ENCODE data around the gene HNRNPLL. TPM values are rescaled to one million over a fixed set of nuclear protein-coding genes. Genes with fewer than 3 reads are reported as not detected.

The HNRNPLL gene
- total RNA-seq, 1 donor from 2014 or later = 122 TPM

DNA sequence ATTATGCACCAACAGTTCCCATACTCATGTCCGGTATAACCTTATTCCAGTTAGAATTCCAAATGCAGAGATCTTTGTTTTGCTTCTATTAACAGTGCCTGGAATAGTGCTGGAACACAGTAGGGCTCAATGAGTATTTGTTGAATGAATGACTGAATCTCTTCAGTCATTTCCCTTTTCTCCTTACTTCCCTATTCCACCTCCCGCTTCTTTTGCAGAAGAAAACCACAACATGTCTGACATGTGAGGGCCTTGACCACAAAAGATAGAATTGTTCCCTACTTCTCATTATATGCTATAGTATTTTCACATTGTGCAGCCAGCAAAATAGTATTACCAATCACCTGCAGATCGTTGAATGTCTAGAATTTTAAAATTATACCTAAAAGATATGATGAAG, 19.5 kb upstream of the HNRNPLL start:
- TF ChIP-seq, protein P1, sequence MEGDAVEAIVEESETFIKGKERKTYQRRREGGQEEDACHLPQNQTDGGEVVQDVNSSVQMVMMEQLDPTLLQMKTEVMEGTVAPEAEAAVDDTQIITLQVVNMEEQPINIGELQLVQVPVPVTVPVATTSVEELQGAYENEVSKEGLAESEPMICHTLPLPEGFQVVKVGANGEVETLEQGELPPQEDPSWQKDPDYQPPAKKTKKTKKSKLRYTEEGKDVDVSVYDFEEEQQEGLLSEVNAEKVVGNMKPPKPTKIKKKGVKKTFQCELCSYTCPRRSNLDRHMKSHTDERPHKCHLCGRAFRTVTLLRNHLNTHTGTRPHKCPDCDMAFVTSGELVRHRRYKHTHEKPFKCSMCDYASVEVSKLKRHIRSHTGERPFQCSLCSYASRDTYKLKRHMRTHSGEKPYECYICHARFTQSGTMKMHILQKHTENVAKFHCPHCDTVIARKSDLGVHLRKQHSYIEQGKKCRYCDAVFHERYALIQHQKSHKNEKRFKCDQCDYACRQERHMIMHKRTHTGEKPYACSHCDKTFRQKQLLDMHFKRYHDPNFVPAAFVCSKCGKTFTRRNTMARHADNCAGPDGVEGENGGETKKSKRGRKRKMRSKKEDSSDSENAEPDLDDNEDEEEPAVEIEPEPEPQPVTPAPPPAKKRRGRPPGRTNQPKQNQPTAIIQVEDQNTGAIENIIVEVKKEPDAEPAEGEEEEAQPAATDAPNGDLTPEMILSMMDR (IDR thresholded peaks at IDR 0.05; ENCODE audit: unreplicated experiment) = no peak
- Mint-ChIP-seq H3K9me3 (ENCODE audit: low read depth) (peaks cover 9% of the 10 kb centered on the region), H3K27ac (no peak overlapping the region)

DNA sequence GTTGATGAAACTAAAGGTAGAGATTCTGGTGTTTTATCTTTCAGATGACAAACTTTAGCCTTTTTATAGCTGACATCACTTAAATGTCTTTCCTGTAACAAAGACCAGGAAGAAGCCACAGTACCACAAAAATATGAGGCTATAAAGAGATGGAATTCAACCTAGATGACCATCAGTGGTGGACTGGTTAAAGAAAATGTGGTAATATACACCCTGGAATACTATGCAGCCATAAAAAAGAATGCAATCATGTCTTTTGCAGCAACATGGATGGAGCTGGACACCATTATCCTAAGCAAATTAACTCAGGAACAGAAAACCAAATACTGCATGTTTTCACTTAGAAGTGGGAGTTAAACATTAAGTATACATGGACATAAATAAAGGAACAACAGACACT, 18.3 kb upstream of the HNRNPLL start:
- H3K9me3 Mint-ChIP-seq (ENCODE audit: low read depth) = peaks cover 9% of the 10 kb centered on the region
- peaks cover 42% of the 10 kb centered on the region for H3K4me1 Mint-ChIP-seq (ENCODE audit: low read depth)
- peak overlapping the region; percentile 93 for H3K27ac Mint-ChIP-seq
- no peaks in the 10 kb centered on the region for H3K27me3 Mint-ChIP-seq
- H3K36me3 Mint-ChIP-seq (ENCODE audit: insufficient read depth) = peaks cover 3% of the 10 kb centered on the region
- no peak overlapping the region for H3K4me3 Mint-ChIP-seq (ENCODE audit: low read depth)
- DNase-seq (ENCODE audit: low spot score, unreplicated experiment) = no peak
- TF ChIP-seq, protein P1 (IDR thresholded peaks at IDR 0.05; ENCODE audit: unreplicated experiment) = no peak

More for the DNA sequence above, 19.5 kb upstream of the HNRNPLL start:
- no peak for DNase-seq (ENCODE audit: low spot score, unreplicated experiment)
- no peaks in the 10 kb centered on the region for H3K27me3 Mint-ChIP-seq
- peaks cover 54% of the 10 kb centered on the region for H3K4me1 Mint-ChIP-seq (ENCODE audit: low read depth)
- peaks cover 3% of the 10 kb centered on the region for H3K36me3 Mint-ChIP-seq (ENCODE audit: insufficient read depth)
- no peak overlapping the region for H3K4me3 Mint-ChIP-seq (ENCODE audit: low read depth)

DNA sequence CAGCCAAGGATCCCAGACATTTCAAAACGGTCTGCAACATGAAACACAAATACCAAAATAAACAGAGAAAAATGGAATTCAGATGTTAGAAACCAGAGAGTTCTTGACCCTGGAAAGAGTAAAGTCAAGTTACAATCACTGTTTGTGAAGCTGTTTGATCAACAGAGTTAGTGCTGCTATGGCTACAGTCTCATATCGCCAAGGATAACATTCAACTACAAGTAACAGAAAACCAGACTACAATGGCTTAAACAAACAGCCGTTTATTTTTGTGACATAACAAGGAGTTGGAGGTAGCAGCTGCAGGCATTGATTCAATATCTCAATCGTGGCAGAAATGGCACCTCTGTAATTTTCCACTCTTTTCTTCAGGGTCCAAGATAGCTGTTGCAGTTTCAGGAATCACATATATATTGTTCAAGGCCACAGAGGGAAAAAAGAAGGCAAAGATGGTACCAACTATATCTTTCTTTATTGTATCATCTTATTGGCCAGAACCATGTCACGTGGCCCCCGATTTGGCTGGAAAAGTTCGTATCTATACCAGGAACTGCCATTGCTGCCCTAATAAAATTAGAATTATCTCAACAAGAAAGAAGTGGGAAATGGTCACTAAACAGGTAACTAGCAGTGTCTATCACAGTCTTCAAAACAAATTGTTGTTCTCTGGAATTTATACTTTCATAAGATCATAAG, 17.7 kb upstream of the HNRNPLL start:
- TF ChIP-seq, protein P1 (IDR thresholded peaks at IDR 0.05; ENCODE audit: unreplicated experiment) = no peak
- peak overlapping the region; percentile 54 for H3K4me3 Mint-ChIP-seq (ENCODE audit: low read depth)
- H3K27ac Mint-ChIP-seq = peak overlapping the region; percentile 93
- H3K27me3 Mint-ChIP-seq = no peaks in the 10 kb centered on the region
- DNase-seq (ENCODE audit: low spot score, unreplicated experiment) = no peak
- H3K4me1 Mint-ChIP-seq (ENCODE audit: low read depth) = peaks cover 40% of the 10 kb centered on the region
- peaks cover 9% of the 10 kb centered on the region for H3K9me3 Mint-ChIP-seq (ENCODE audit: low read depth)
- H3K36me3 Mint-ChIP-seq (ENCODE audit: insufficient read depth) = peaks cover 3% of the 10 kb centered on the region

DNA sequence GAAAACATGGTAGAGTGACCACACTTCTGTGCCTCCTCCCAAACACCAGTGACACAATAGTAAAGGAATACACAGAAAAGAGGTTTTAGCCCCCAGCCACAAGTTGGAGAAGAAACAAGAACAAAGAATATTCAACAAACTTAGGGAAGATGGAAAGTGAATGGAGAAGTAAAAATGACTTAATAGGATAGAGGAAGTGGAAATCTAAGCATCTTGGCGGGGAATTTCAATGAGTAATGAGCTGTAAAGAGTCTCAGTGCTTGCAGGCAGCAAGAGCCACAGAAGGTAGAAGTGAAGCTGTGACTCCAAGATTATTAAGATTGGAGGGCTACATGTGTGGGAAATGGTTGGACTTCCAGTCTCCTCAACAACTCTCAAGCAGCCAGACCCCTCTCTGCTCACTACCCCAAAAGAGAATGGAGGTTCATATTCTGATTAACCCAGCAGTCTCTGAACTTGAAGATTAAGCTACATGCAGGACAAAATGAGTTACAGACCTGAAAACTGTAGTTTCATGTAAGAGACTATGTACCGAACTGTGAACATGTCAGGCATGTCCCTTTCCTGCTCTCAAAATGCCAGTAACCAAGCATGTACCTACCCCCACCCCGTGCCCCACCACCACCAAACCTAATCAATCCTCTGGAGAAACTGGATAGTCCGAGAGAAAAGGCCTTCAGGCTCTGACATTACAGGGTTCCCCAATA, 16.9 kb upstream of the HNRNPLL start:
- TF ChIP-seq, protein P1 (IDR thresholded peaks at IDR 0.05; ENCODE audit: unreplicated experiment) = no peak
- peak overlapping the region; percentile 4 for H3K27ac Mint-ChIP-seq

DNA sequence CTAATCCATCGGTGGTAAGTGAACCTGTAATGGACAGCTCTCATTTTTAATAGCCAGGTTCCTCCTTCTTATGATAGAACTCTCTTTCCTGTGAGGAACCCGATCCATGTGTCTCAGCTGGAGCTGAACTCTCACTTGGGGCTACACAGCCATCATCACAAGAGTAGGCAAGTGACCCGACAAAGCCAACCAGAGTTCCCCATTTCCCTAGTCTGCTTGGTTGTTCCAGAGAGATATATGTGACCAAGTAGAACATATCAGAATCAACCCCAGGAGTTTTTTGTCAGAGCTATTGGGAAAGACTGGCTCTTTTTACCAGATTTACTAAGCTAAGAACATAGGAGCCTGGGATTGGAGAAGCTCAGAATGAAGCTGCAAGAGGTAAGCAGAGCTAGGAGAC, 14.6 kb upstream of the HNRNPLL start:
- Mint-ChIP-seq H3K27ac (no peak overlapping the region), H3K27me3 (no peaks in the 10 kb centered on the region), H3K4me3 (ENCODE audit: low read depth) (no peak overlapping the region), H3K4me1 (ENCODE audit: low read depth) (peaks cover 46% of the 10 kb centered on the region), H3K36me3 (ENCODE audit: insufficient read depth) (peaks cover 1% of the 10 kb centered on the region), H3K9me3 (ENCODE audit: low read depth) (peaks cover 5% of the 10 kb centered on the region)
- no peak for DNase-seq (ENCODE audit: low spot score, unreplicated experiment)
- TF ChIP-seq, protein P1 (IDR thresholded peaks at IDR 0.05; ENCODE audit: unreplicated experiment) = no peak

More for the DNA sequence above, 16.9 kb upstream of the HNRNPLL start:
- peaks cover 34% of the 10 kb centered on the region for H3K4me1 Mint-ChIP-seq (ENCODE audit: low read depth)
- no peaks in the 10 kb centered on the region for H3K27me3 Mint-ChIP-seq
- H3K36me3 Mint-ChIP-seq (ENCODE audit: insufficient read depth) = peaks cover 1% of the 10 kb centered on the region
- DNase-seq (ENCODE audit: low spot score, unreplicated experiment) = no peak
- H3K4me3 Mint-ChIP-seq (ENCODE audit: low read depth) = peak overlapping the region; percentile 54
- peaks cover 5% of the 10 kb centered on the region for H3K9me3 Mint-ChIP-seq (ENCODE audit: low read depth)

All from progenitor cell of endocrine pancreas (in vitro differentiated cells).